ENCODE results near the gene CFAP57. TPM values are rescaled to one million over a fixed set of nuclear protein-coding genes. Genes with fewer than 3 reads are reported as not detected.

CFAP57 gene
- total RNA-seq, 4 donors from 2014 or later: not detected

- H3K27ac ChIP-seq: no peak overlapping the region
- in situ Hi-C loops (cut with MboI; ENCODE audit: low pct_ligation_motif_present in 1 of 4, low pct_unique_long_range_greater_than_20kb in 1 of 4, low sequenced_read_pairs in 3 of 4): no loop called here
Observed at GRCh38 chr1:43298055-43298454, 125.9 kb downstream of the CFAP57 start.

GRCh38 chr1:43299101-43299500, 127.0 kb downstream of the CFAP57 start:
- no peak overlapping the region for H3K4me3 ChIP-seq
- in situ Hi-C loops (cut with MboI; ENCODE audit: low pct_ligation_motif_present in 1 of 4, low pct_unique_long_range_greater_than_20kb in 1 of 4, low sequenced_read_pairs in 3 of 4) (no loop called here), intact Hi-C loops (cut with DNase I; ENCODE audit: low total_unique reads) (no loop called here)
- H3K4me1 ChIP-seq: peaks cover 29 to 45% (median 36%) of the 10 kb centered on the region in 4 donors
- H3K9me3 ChIP-seq: no peaks in the 10 kb centered on the region
- TF ChIP-seq POLR2AphosphoS5 (IDR thresholded peaks at IDR 0.05) (no peak), POLR2A (IDR thresholded peaks at IDR 0.05) (no peak)
- DNase-seq: no peak
- no peaks in the 10 kb centered on the region for H3K27me3 ChIP-seq
- no peaks in the 10 kb centered on the region for H3K36me3 ChIP-seq
- H3K27ac ChIP-seq: no peak overlapping the region

More at GRCh38 chr1:43298055-43298454, 125.9 kb downstream of the CFAP57 start:
- DNase-seq: no peak
- H3K4me1 ChIP-seq: peaks cover 28 to 45% (median 33%) of the 10 kb centered on the region in 4 donors
- no peaks in the 10 kb centered on the region for H3K9me3 ChIP-seq
- no peak for TF ChIP-seq CTCF (IDR thresholded peaks at IDR 0.05)
- no peak for TF ChIP-seq EP300 (IDR thresholded peaks at IDR 0.05; ENCODE audit: low read depth)
- TF ChIP-seq POLR2A (IDR thresholded peaks at IDR 0.05): no peak
- TF ChIP-seq POLR2AphosphoS5 (IDR thresholded peaks at IDR 0.05): no peak
- no peak overlapping the region for H3K4me3 ChIP-seq
- no peaks in the 10 kb centered on the region for H3K36me3 ChIP-seq
- intact Hi-C loops (cut with DNase I; ENCODE audit: low total_unique reads): no loop called here
- H3K27me3 ChIP-seq: no peaks in the 10 kb centered on the region
- 57 to 67% methylated on average over 1 of the region's 1 CpG for WGBS, 2 donors (ENCODE audit: low coverage in 1 of 2)

GRCh38 chr1:43300378-43301094, 128.4 kb downstream of the CFAP57 start, which contains the start of gene TIE1:
TIE1 (plus strand) TSS chr1:43300982; CDS start chr1:43301072, 90 bp downstream.
- 80% methylated on average over 10 of the region's 10 CpGs; no CpG with 5 or more reads in 1 of the 2 donors for WGBS, 2 donors (ENCODE audit: low coverage in 1 of 2)
- TF ChIP-seq POLR2A (IDR thresholded peaks at IDR 0.05): no peak
- no peak for TF ChIP-seq CTCF (IDR thresholded peaks at IDR 0.05)
- TF ChIP-seq EP300 (IDR thresholded peaks at IDR 0.05; ENCODE audit: low read depth): no peak
- no peak for TF ChIP-seq POLR2AphosphoS5 (IDR thresholded peaks at IDR 0.05)
- intact Hi-C loops (cut with DNase I; ENCODE audit: low total_unique reads): no loop called here
- H3K4me3 ChIP-seq: no peak within 1 kb of the TSS
- DNase-seq: no peak
- H3K27me3 ChIP-seq: no peaks in the 10 kb centered on the region
- H3K27ac ChIP-seq: peak within 1 kb of the TSS in 3 of 4 donors; percentile 56 to 66 (median 59)
- H3K9me3 ChIP-seq: no peaks in the 10 kb centered on the region
- H3K36me3 ChIP-seq: no peaks in the 10 kb centered on the region
- H3K4me1 ChIP-seq: peaks cover 15 to 40% (median 25%) of the 10 kb centered on the region in 4 donors
- in situ Hi-C loops (cut with MboI; ENCODE audit: low pct_ligation_motif_present in 1 of 4, low pct_unique_long_range_greater_than_20kb in 1 of 4, low sequenced_read_pairs in 3 of 4): no loop called here

GRCh38 chr1:43302201-43302600, 130.1 kb downstream of the CFAP57 start:
- Histone ChIP-seq H3K36me3 (no peaks in the 10 kb centered on the region), H3K4me1 (peaks cover 13 to 35% (median 20%) of the 10 kb centered on the region in 4 donors), H3K4me3 (no peak overlapping the region), H3K9me3 (no peaks in the 10 kb centered on the region), H3K27me3 (no peaks in the 10 kb centered on the region), H3K27ac (peak overlapping the region; percentile 56 to 73 (median 62))
- 72% methylated on average over 1 of the region's 1 CpG; no CpG with 5 or more reads in 1 of the 2 donors for WGBS, 2 donors (ENCODE audit: low coverage in 1 of 2)
- TF ChIP-seq POLR2A (IDR thresholded peaks at IDR 0.05): no peak
- no peak for DNase-seq
- intact Hi-C loops (cut with DNase I; ENCODE audit: low total_unique reads) (no loop called here), in situ Hi-C loops (cut with MboI; ENCODE audit: low pct_ligation_motif_present in 1 of 4, low pct_unique_long_range_greater_than_20kb in 1 of 4, low sequenced_read_pairs in 3 of 4) (no loop called here)

- intact Hi-C loops (cut with DNase I; ENCODE audit: low total_unique reads): no loop called here
- Histone ChIP-seq H3K27me3 (no peaks in the 10 kb centered on the region), H3K4me1 (peaks cover 13 to 35% (median 20%) of the 10 kb centered on the region in 4 donors), H3K27ac (peak overlapping the region; percentile 59 to 73 (median 68)), H3K4me3 (no peak overlapping the region), H3K36me3 (no peaks in the 10 kb centered on the region), H3K9me3 (no peaks in the 10 kb centered on the region)
- WGBS, 2 donors (ENCODE audit: low coverage in 1 of 2): 61 to 68% methylated on average over 4 to 7 of the region's 7 CpGs
- peak in 1 of 3 donors; percentile 43 for TF ChIP-seq POLR2AphosphoS5 (IDR thresholded peaks at IDR 0.05)
- no peak for TF ChIP-seq EP300 (IDR thresholded peaks at IDR 0.05; ENCODE audit: low read depth)
- TF ChIP-seq POLR2A (IDR thresholded peaks at IDR 0.05): no peak
- TF ChIP-seq CTCF (IDR thresholded peaks at IDR 0.05): no peak
- in situ Hi-C loops (cut with MboI; ENCODE audit: low pct_ligation_motif_present in 1 of 4, low pct_unique_long_range_greater_than_20kb in 1 of 4, low sequenced_read_pairs in 3 of 4): no loop called here
- DNase-seq: peak; percentile 76
Observed at GRCh38 chr1:43302721-43303470, 130.8 kb downstream of the CFAP57 start.

All from transverse colon (tissue), 4 donors.